IMR-90 (cell line): ENCODE measurements around the gene CNGB1. TPM values are rescaled to one million over a fixed set of nuclear protein-coding genes. Genes with fewer than 3 reads are reported as not detected.

ENCODE experiments used
- ATAC-seq: fragments of 200-7000 bp; cut with Tn5 transposase; 2 replicates; pipeline ENCODE4 v1.9.1; 2020; ENCODE audit warnings: low read depth, mild to moderate bottlenecking, moderate library complexity
- BruUV-seq: library from RNA; stranded (reverse); fragments of 400-500 nt; replicated peaks from 2 replicates; lab custom pipeline; 2021; lab: Mats Ljungman, UMichigan
- CTCF ChIA-PET: fragments of 300-600 bp; formaldehyde crosslinking; extraction: SDS; loops from one replicate; lab custom pipeline; 2021; ENCODE audit warnings: antibody characterized with exemption; lab: Yijun Ruan, JAX
- POLR2A ChIA-PET: fragments of 300-600 bp; sonication (Branson Sonifier 250); formaldehyde crosslinking; loops from one replicate; lab custom pipeline; 2022; ENCODE audit warnings: antibody characterized with exemption; ENCODE audit not compliant: unreplicated experiment; lab: Charles Lee
- DNase-seq: peaks from one replicate; pipeline ENCODE4 v3.0.0; 2013
- H2AFZ ChIP-seq: replicated peaks from 2 replicates; pipeline ENCODE3; 2013; ENCODE audit warnings: low read length, mild to moderate bottlenecking; ENCODE audit not compliant: poor library complexity
- H2AK5ac ChIP-seq: 2 replicates; pipeline ENCODE4 v1.6.1; 2013; ENCODE audit warnings: low read depth, low read length, inconsistent platforms
- H2AK9ac ChIP-seq: replicated peaks from 2 replicates; pipeline ENCODE3; 2013; ENCODE audit warnings: mild to moderate bottlenecking, low read depth, low read length, moderate library complexity; ENCODE audit not compliant: poor library complexity
- H2BK120ac ChIP-seq: 2 replicates; pipeline ENCODE4 v1.6.1; 2013; ENCODE audit warnings: low read depth, low read length, inconsistent platforms
- H2BK15ac ChIP-seq: 3 replicates; pipeline ENCODE4 v1.6.1; 2013; ENCODE audit warnings: low read depth, low read length, inconsistent platforms
- H2BK20ac ChIP-seq: 2 replicates; pipeline ENCODE4 v1.6.1; 2013; ENCODE audit warnings: low read depth, mild to moderate bottlenecking, inconsistent platforms, low read length, moderate library complexity
- H2BK5ac ChIP-seq: 2 replicates; pipeline ENCODE4 v1.6.1; 2013; ENCODE audit warnings: mild to moderate bottlenecking, low read depth, low read length, inconsistent platforms; ENCODE audit not compliant: poor library complexity, severe bottlenecking
- H3K14ac ChIP-seq: replicated peaks from 2 replicates; pipeline ENCODE4 v1.6.1; 2013; ENCODE audit warnings: low read depth, low read length, inconsistent platforms
- H3K18ac ChIP-seq: 2 replicates; pipeline ENCODE4 v1.6.1; 2013; ENCODE audit warnings: low read depth, low read length, control low read depth
- H3K23ac ChIP-seq: 2 replicates; pipeline ENCODE4 v1.6.1; 2013; ENCODE audit warnings: low read depth, low read length, inconsistent platforms
- H3K27ac ChIP-seq: 2 replicates; pipeline ENCODE4 v1.5.1; 2013; ENCODE audit warnings: mild to moderate bottlenecking, control low read depth, low read length; ENCODE audit not compliant: insufficient read depth
- H3K27me3 ChIP-seq: 2 replicates; pipeline ENCODE4 v1.6.1; 2013; ENCODE audit warnings: low read length; ENCODE audit not compliant: control insufficient read depth, insufficient read depth
- H3K36me3 ChIP-seq: 2 replicates; pipeline ENCODE4 v1.6.1; 2013; ENCODE audit warnings: low read length, mixed read lengths; ENCODE audit not compliant: control insufficient read depth, insufficient read depth
- H3K4ac ChIP-seq: 2 replicates; pipeline ENCODE4 v1.6.1; 2013; ENCODE audit warnings: low read depth, low read length, inconsistent platforms
- H3K4me1 ChIP-seq: 2 replicates; pipeline ENCODE4 v1.6.1; 2013; ENCODE audit warnings: low read length, mixed read lengths; ENCODE audit not compliant: control insufficient read depth, insufficient read depth
- H3K4me2 ChIP-seq: 2 replicates; pipeline ENCODE4 v1.6.1; 2013; ENCODE audit warnings: low read depth, mild to moderate bottlenecking, control low read depth, low read length, moderate library complexity
- H3K4me3 ChIP-seq: 2 replicates; pipeline ENCODE4 v1.5.1; 2013; ENCODE audit warnings: low read depth, mild to moderate bottlenecking, control low read depth, low read length, moderate library complexity; ENCODE audit not compliant: insufficient read depth
- H3K56ac ChIP-seq: 2 replicates; pipeline ENCODE4 v1.6.1; 2013; ENCODE audit warnings: low read length, inconsistent platforms; ENCODE audit not compliant: insufficient read depth; ENCODE audit errors: extremely low read depth
- H3K79me1 ChIP-seq, 2 experiments: 2 replicates each; pipeline ENCODE4 v1.6.1; 2013; ENCODE audit warnings: low read length in 2 of 2, inconsistent platforms in 1 of 2, low read depth in 1 of 2
- H3K9ac ChIP-seq: 2 replicates; pipeline ENCODE4 v1.6.1; 2013; ENCODE audit warnings: low read depth, low read length, control low read depth
- H3K9me1 ChIP-seq: 2 replicates; pipeline ENCODE4 v1.6.1; 2013; ENCODE audit warnings: low read length, inconsistent platforms; ENCODE audit not compliant: insufficient read depth
- H3K9me3 ChIP-seq: 2 replicates; pipeline ENCODE4 v1.6.1; 2013; ENCODE audit warnings: low read length; ENCODE audit not compliant: control insufficient read depth, insufficient read depth
- H4K20me1 ChIP-seq: 2 replicates; pipeline ENCODE4 v1.6.1; 2013; ENCODE audit warnings: low read length, inconsistent platforms; ENCODE audit not compliant: insufficient read depth
- H4K5ac ChIP-seq: 2 replicates; pipeline ENCODE4 v1.6.1; 2013; ENCODE audit warnings: mild to moderate bottlenecking, low read depth, low read length, control low read depth
- H4K8ac ChIP-seq, 2 experiments: 2 replicates each; pipeline ENCODE4 v1.6.1; 2013; ENCODE audit warnings: low read depth in 2 of 2, low read length in 2 of 2, control low read depth in 1 of 2, inconsistent platforms in 1 of 2
- H4K91ac ChIP-seq: 2 replicates; pipeline ENCODE4 v1.6.1; 2013; ENCODE audit warnings: low read depth, low read length, inconsistent platforms; ENCODE audit not compliant: insufficient read depth
- CHD1 ChIP-seq: IDR thresholded peaks from 2 replicates; pipeline ENCODE4 v1.6.1; 2012; ENCODE audit warnings: low read depth, low read length, improper control_type of control experiment
- RAD21 ChIP-seq: IDR thresholded peaks from 2 replicates; pipeline ENCODE4 v1.6.1; 2012; ENCODE audit warnings: low read length, improper control_type of control experiment
- WGBS, 2 experiments: methylation state at CpG; one replicate each; pipeline versions ENCODE4 v1.1.5 to v1.1.7; 2013; ENCODE audit warnings: missing lambda C conversion rate in 2 of 2; ENCODE audit not compliant: insufficient read length in 1 of 2; ENCODE audit errors: extremely low coverage in 2 of 2; 5-methylcytosine and 5-hydroxymethylcytosine counted together
- dilution Hi-C: fragments of 300-500 bp; cut with HindIII; formaldehyde crosslinking; loops from one replicate; pipeline ENCODE4 v1.14.3; 2018; ENCODE audit warnings: low sequenced_read_pairs; ENCODE audit not compliant: unreplicated experiment
- in situ Hi-C: fragments of 300-500 bp; cut with MboI; formaldehyde crosslinking; loops from 3 replicates; pipeline ENCODE4 v1.14.3; 2019; ENCODE audit warnings: low sequenced_read_pairs, inconsistent platforms, mixed read lengths
- intact Hi-C: fragments of 100-400 bp; cut with micrococcal nuclease; formaldehyde crosslinking; loops from 2 replicates; pipeline ENCODE4 v1.10.0; 2022
- polyA plus RNA-seq, 3 experiments: library from polyadenylated mRNA; depleted of rRNA; stranded (reverse); fragments of >200 nt; gene quantifications; 2 replicates each; pipeline ENCODE4 v1.2.3, GENCODE V29; 2012; ENCODE audit warnings: low replicate concordance in 1 of 3
- total RNA-seq: library from RNA; depleted of rRNA; stranded (reverse); fragments of >200 nt; gene quantifications from 2 replicates; pipeline ENCODE4 v1.2.3, GENCODE V29; 2012
- TF ChIP-seq, protein P1 (sequence below): fragments of 150-350 bp; IDR thresholded peaks from 2 replicates; pipeline ENCODE4 v1.6.1; 2017; ENCODE audit warnings: mild to moderate bottlenecking, antibody characterized with exemption, low read length, low read depth

The CNGB1 gene
- total and polyA plus RNA-seq, 2 of the 4 experiments (the other 2 are of a cell fraction) = not detected

DNA sequence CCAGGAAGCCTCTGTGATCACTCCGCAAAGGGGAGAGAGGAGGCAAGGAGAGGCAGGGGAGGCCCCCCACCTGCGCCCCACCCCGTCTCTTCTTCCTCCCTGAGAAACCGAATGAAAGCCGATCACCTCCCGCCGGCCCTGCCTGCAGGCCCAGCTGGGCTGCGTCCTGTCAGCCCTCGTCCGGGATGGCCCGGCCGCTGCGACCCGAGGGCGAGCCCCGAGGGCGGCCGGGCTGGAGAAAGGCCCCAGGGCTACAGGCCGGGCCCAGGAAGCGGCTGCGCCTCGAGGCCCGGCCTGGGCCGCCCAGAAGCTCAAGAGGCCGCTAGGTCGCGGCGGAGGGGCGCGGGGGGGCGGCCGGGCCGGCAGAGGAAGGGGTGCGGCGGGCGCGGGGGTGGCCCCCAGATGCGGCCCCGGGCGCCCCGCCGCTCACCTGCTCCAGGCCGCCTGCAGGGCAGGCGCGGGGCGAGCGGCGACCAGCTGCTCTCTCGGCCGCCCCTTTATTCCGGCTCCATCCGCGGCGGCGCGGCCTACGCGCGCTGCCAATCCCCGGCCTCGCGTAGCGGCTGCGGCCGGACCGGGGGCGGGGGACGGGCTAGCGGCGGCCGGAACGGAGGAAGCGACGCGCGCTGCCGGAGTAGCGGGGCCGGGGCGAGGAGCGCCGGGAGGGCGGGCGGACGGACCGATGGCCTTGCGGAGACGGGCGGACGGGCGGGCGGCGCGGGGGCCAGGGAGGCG, 29.2 kb upstream of the CNGB1 start, which contains the start of gene ZNF319:
Gene ZNF319 (minus strand): TSS at position 702 of the 735 bp plus-strand sequence. CDS start 2,407 bp downstream, outside the sequence.
- Histone ChIP-seq H3K9ac (peak within 1 kb of the TSS; percentile 77), H3K56ac (no peak within 1 kb of the TSS), H3K14ac (peak within 1 kb of the TSS; percentile 87), H4K8ac (peak within 1 kb of the TSS; percentile 50 to 84; a peak in 3 of 4 replicates), H3K36me3 (peaks cover 38% of the 10 kb centered on the region; the same call in 1 of the 2 replicates), H3K9me1 (peaks cover 11% of the 10 kb centered on the region; the same call in 1 of the 2 replicates), H2AK9ac (peak within 1 kb of the TSS; percentile 97), H3K4me2 (peak within 1 kb of the TSS; percentile 91), H3K4ac (peak within 1 kb of the TSS; percentile 85), H2AK5ac (peak within 1 kb of the TSS; percentile 72), H4K91ac (peak within 1 kb of the TSS; percentile 72; the same call in 1 of the 2 replicates), H3K27ac (peak within 1 kb of the TSS; percentile 49), H3K4me1 (peaks cover 12% of the 10 kb centered on the region), H4K20me1 (peaks cover 10% of the 10 kb centered on the region), H3K27me3 (no peaks in the 10 kb centered on the region), H3K9me3 (no peaks in the 10 kb centered on the region), H2BK5ac (peak within 1 kb of the TSS; percentile 46), H2BK120ac (peak within 1 kb of the TSS; percentile 74; the same call in 1 of the 2 replicates), H2BK15ac (no peak within 1 kb of the TSS), H3K18ac (no peak within 1 kb of the TSS), H3K23ac (peak within 1 kb of the TSS; percentile 13), H2BK20ac (no peak within 1 kb of the TSS), H3K4me3 (peak within 1 kb of the TSS; percentile 70), H4K5ac (no peak within 1 kb of the TSS), H3K79me1 (peaks cover 18 to 57% of the 10 kb centered on the region in 2 experiments), H2AFZ (peak within 1 kb of the TSS; percentile 100)
- intact Hi-C loops (loop anchor here (2.0 to 10.0 kb wide), 4 partner anchors 199 to 423 kb away; no protein-coding TSS in a partner anchor), in situ Hi-C loops (loop anchor here (5.0 to 10.0 kb wide), 3 partner anchors 103 to 435 kb away; no protein-coding TSS in a partner anchor), dilution Hi-C loops (no loop called here)
- no TSS peak for BruUV-seq
- ATAC-seq (peak; percentile 22), DNase-seq (no peak)
- no peak for TF ChIP-seq RAD21
- TF ChIP-seq CHD1 = peak; percentile 63; the same call in 1 of the 2 replicates
- TF ChIP-seq, protein P1, sequence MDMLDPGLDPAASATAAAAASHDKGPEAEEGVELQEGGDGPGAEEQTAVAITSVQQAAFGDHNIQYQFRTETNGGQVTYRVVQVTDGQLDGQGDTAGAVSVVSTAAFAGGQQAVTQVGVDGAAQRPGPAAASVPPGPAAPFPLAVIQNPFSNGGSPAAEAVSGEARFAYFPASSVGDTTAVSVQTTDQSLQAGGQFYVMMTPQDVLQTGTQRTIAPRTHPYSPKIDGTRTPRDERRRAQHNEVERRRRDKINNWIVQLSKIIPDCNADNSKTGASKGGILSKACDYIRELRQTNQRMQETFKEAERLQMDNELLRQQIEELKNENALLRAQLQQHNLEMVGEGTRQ = no peak
- POLR2A ChIA-PET = interaction anchor here (0.8 kb wide), 1 partner anchor 9 kb away, joined by 4 read pairs; no protein-coding TSS in a partner anchor
- CTCF ChIA-PET = interaction anchor here (0.6 kb wide), 1 partner anchor 185 kb away, joined by 3 read pairs; no protein-coding TSS in a partner anchor
- WGBS, 2 experiments = 0% methylated on average over 47 of the region's 95 CpGs; no CpG with 5 or more reads in 1 of the 2 experiments
